Testis (tissue), 2 donors: ENCODE results near the gene WNT4.

Experiments
- POLR2A ChIP-seq: fragments of 450-650 bp; IDR thresholded peaks from one replicate; pipeline ENCODE4 v1.6.1; 2017; ENCODE audit warnings: antibody characterized with exemption, mild to moderate bottlenecking, moderate library complexity
- TF ChIP-seq, protein P1 (sequence below), 3 experiments: fragments of 450-650 bp in 2 of 3; fragments of 200-600 bp in 1 of 3; sonication (generic) in 1 of 3; IDR thresholded peaks; one replicate each; pipeline ENCODE4 v1.5.1; 2016 to 2019; ENCODE audit warnings: antibody characterized with exemption in 3 of 3, mild to moderate bottlenecking in 2 of 3, moderate library complexity in 1 of 3

DNA sequence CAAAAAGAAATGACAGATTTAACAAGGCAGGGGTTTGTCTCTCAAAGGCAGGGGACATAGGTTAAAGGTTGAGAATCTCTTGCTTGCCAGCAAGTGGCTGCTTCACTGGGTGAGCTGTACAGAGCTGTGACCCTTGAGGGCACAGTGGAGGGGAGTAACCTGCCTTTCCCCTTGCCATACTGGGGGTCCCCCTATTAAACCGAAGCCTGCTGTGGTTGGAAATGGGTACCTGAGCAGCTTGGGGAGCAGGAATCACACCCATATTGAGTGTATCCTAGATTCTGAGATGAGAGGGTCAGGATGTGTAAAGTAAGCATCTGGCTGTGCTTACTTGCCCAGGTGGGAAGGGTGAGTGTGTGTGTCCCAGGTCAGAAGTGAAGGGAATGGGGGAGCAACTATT is 31.8 kb downstream of the WNT4 start:
- TF ChIP-seq, protein P1, sequence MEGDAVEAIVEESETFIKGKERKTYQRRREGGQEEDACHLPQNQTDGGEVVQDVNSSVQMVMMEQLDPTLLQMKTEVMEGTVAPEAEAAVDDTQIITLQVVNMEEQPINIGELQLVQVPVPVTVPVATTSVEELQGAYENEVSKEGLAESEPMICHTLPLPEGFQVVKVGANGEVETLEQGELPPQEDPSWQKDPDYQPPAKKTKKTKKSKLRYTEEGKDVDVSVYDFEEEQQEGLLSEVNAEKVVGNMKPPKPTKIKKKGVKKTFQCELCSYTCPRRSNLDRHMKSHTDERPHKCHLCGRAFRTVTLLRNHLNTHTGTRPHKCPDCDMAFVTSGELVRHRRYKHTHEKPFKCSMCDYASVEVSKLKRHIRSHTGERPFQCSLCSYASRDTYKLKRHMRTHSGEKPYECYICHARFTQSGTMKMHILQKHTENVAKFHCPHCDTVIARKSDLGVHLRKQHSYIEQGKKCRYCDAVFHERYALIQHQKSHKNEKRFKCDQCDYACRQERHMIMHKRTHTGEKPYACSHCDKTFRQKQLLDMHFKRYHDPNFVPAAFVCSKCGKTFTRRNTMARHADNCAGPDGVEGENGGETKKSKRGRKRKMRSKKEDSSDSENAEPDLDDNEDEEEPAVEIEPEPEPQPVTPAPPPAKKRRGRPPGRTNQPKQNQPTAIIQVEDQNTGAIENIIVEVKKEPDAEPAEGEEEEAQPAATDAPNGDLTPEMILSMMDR (IDR thresholded peaks at IDR 0.05), result no peak
- TF ChIP-seq POLR2A, result no peak
